OCI-M1 (cell line): ENCODE data around the gene SDHAF3.
"Not testable (repeated sequence)": the region's sequence is repeated elsewhere in the genome, so short reads cannot be mapped to it uniquely, and the experiment has no call there.

Source experiments
- DNase-seq: peaks from one replicate; lab custom pipeline; 2025; lab: John Stamatoyannopoulos, UW

Gene SDHAF3

DNA sequence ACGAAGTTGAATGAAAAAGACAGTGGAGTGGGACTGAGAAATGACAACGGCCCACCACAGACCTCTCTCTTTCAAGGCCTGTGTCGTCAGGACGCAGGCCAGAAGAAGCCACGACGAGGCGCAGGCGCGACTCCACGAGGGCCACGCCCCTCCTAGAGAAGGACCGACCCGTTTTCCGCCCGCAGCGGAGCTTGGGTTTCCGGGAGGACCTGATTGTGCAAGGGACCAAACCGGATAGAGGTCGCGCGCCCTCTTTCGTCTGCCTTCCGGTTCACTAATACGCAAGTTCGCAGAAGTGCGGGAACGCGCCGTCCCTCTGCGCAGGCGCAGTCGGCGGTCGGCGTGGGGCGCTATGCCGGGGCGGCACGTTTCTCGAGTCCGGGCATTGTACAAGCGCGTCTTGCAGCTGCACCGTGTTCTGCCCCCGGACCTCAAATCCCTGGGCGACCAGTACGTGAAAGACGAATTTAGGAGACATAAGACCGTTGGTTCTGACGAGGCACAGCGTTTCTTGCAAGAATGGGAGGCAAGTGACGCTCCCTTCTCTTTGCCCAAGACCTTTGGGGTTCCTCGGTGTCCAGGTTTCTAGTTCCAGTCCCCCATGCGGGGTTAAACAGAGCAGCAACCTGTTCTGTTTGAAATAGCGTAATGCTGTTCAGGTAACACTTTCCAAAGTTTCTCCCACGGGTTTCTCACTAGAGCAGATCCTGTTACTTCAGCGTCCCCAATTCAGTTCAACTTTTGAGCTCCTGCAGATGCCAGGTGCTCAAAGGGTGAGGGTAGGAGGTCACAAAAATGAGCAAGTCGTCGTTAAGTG lies at the start of gene SDHAF3:
Gene SDHAF3, plus strand, starts transcription at position 327 of the 817 bp plus-strand sequence. Its CDS starts 26 bp downstream, at position 353.
- DNase-seq, result peak; percentile 100

DNA sequence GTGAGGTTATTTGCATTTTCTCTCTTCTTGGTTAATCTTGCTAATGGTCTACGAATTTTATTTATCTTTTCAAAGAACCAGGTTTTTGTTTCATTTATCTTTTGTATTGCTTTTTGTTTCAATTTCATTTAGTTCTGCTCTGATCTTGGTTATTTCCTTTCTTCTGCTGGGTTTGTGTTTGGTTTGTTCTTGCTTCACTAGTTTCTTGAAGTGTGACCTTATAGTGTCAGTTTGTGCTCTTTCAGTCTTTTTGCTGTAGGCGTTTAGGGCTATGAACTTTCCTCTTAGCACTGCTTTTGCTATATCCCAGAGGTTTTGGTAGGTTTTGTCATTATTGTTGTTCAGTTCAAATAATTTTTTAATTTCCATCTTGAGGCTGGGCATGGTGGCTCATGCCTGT lies 45.5 kb upstream of the SDHAF3 start:
- DNase-seq, result not testable (repeated sequence)

DNA sequence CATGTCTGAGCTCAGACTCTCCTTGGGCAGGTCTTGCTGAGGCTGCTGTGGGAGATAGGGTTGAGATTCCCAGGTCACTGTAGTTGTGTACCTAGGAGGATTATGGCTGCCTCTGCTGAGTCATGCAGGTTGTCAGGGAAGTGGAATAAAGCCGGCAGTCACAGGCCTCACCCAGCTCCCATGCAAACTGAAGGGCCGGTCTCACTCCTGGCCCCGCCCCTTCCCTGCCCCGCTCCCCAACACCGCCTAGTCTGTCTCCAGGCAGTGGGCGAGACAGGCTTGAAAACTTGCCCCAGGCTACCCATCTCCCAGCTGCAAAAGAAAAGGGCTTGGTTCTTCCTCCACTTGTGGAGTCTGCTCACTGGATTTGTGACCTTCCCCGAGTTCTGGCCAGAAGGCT lies 41.6 kb upstream of the SDHAF3 start:
- no peak for DNase-seq

GRCh38 chr7:97078023-97078969 lies 39.2 kb upstream of the SDHAF3 start:
- DNase-seq, result no peak

DNA sequence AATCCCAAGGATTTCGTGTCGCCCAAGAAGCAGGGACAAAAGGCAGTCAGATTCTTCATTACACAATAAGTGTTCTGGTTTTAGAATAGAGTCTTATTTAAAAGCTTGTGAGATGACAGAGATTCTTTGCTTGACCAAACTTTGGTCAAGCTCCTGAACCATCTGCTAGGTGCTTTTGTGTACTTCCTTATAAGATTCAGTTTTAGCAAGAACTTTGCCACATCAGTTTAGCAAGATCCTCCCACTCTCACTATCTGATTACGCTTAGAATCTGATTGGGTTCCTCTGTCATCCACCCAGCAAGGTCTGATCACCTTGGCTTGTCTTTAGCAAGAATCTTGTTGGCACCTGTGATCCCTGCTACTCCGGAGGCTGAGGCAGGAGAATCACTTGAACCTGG lies 38.2 kb upstream of the SDHAF3 start:
- DNase-seq, result no peak

GRCh38 chr7:97081521-97082300 lies 35.8 kb upstream of the SDHAF3 start:
- DNase-seq, result no peak

- DNase-seq, result no peak
Measured at GRCh38 chr7:97088364-97088763, 29.1 kb upstream of the SDHAF3 start.

GRCh38 chr7:97089771-97090170 lies 27.7 kb upstream of the SDHAF3 start:
- DNase-seq, result no peak

GRCh38 chr7:97090761-97091353 lies 26.6 kb upstream of the SDHAF3 start:
- no peak for DNase-seq

GRCh38 chr7:97094284-97094930 lies 23.1 kb upstream of the SDHAF3 start:
- no peak for DNase-seq

DNA sequence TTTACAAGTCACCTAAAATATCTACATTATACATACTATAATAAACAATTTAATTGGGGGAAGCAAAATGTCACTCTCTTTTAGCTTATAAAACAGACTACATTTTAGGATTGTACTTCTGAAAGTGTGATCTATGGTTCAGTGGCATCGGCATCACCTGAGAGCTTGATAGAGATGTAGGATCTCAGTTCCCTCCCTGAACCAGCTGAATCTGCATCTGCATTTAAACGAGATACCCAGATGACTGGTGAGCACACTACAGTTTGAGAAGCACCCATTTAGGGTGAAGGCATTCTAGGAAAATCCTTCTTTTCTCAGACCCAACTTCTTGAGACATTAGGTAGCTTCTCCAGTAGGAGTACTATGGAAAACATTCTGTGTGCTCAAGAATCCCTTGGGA lies 21.5 kb upstream of the SDHAF3 start:
- no peak for DNase-seq

DNA sequence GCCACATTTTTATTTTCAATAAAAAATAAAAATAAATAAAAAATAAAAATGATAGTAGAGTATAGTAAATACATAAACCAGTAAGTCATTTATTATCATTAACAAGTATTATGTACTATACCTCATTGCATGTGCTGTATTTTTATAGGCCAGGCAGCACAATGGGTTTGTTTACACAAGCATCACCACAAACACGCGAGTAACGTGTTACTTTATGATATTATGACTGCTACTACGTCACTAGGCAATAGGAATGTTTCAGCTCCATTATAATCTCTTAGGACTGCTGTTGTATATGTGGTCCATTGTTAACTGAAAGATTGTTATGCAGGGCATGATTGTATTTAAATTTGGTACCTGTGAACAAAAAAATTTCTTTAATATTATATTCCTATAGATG lies 20.8 kb upstream of the SDHAF3 start:
- no peak for DNase-seq

- DNase-seq, result peak; percentile 99
Measured at GRCh38 chr7:97104719-97105238, 12.7 kb upstream of the SDHAF3 start.

- DNase-seq, result no peak
Measured at GRCh38 chr7:97107192-97107800, 10.2 kb upstream of the SDHAF3 start.

DNA sequence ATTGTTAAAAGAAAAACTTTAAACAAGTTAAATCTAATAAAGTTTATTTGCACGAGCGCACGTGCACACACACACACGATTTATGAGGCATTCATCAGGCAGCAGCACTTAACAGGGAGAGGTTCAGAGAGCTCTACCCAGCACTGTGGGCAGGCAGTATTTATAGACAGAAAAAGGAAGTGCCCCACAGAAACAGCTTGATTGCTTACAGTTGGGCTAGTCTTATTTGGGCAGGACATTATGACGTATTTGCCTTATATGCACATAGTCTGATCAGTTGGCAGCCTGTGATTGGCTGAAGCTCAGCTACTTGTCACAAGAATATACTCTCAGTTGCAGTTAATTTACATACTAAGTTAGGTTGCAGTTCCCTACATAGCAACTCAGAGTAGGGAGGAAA lies 1.2 kb upstream of the SDHAF3 start:
- DNase-seq, result peak; percentile 88

- no peak for DNase-seq
Measured at GRCh38 chr7:97117035-97117371, 495 bp upstream of the SDHAF3 start.

- DNase-seq, result peak; percentile 77
Measured at GRCh38 chr7:97118306-97118917, 914 bp downstream of the SDHAF3 start.

DNA sequence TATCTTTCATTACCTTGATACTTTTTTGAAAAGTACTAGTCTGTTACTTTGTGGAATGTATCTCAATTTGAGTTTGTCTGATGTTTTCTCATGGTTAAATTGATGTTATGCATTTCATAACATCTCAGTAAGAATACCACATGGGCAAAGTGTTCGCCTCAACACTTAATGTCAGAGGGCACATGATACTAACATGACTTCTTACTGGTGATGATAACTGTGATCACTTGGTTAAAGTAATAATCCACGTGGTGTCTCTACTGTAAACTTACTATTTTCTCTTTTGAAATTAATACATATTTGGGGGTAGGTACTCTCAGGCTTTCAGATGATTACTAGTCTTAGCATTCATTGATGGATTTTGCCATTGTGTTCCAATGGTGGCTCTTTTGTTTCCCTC lies 2.2 kb downstream of the SDHAF3 start:
- no peak for DNase-seq

DNA sequence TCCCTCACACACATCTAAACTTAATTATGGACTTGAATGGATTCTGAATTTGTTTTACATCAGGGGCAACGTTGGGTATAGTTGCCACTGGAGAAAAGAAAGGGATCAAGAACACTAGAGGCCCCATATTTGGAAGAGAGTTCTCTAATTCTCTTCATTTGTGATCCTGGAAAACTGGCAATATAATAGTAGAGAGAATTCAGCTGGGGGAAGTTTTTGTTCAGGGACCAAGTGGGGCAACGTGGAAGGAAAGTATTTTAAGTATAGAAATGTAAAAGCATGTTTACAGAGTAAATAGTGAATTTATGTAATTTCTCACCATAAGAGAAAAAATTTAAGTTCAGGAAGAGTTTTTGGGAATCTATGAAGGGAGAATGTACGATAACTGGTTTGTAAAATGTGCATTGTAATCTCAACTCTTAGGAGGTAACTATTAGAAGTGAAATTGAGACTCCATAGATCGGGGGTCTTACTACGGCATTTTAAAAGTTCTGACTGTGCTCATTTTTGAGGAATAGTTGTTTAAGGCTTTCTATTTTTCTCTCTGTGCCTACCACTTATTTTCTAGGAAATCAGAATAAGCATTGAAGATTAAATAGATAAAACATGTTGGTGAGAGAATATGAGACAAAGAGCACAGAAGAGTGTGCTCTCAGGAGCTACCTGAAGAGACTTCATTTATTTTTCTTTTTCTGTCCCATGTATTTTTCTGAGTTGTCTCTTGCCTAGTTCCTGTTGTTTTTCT lies 3.4 kb downstream of the SDHAF3 start:
- no peak for DNase-seq
